Karpas-422 (cell line): Measurements from ENCODE around the gene ESF1. TPM values are rescaled to one million over a fixed set of nuclear protein-coding genes. Genes with fewer than 3 reads are reported as not detected.

Experiments used
- DNase-seq: peaks from one replicate; pipeline ENCODE4 v3.0.0-alpha.2; 2015
- H2AFZ ChIP-seq: fragments of 200-600 bp; sonication (generic); 2 replicates; pipeline ENCODE4 v1.6.1; 2014; ENCODE audit warnings: antibody characterized with exemption, low read length, mixed read lengths
- H3K27ac ChIP-seq: fragments of 200-600 bp; sonication (generic); 2 replicates; pipeline ENCODE4 v1.5.1; 2014; ENCODE audit warnings: mild to moderate bottlenecking, low read length, moderate library complexity
- H3K27me3 ChIP-seq: fragments of 200-600 bp; sonication (generic); 2 replicates; pipeline ENCODE4 v1.6.1; 2014; ENCODE audit warnings: low read length, mixed read lengths
- H3K36me3 ChIP-seq: fragments of 200-600 bp; sonication (generic); 2 replicates; pipeline ENCODE4 v1.6.1; 2014; ENCODE audit warnings: low read length, mixed read lengths; ENCODE audit not compliant: insufficient read depth
- H3K4me1 ChIP-seq: fragments of 200-600 bp; sonication (generic); 2 replicates; pipeline ENCODE4 v1.6.1; 2014; ENCODE audit warnings: mild to moderate bottlenecking, low read length, mixed read lengths
- H3K4me2 ChIP-seq: fragments of 200-600 bp; sonication (generic); 2 replicates; pipeline ENCODE4 v1.6.1; 2014; ENCODE audit warnings: low read length, low read depth, mild to moderate bottlenecking; ENCODE audit not compliant: poor library complexity, severe bottlenecking
- H3K4me3 ChIP-seq: fragments of 200-600 bp; sonication (generic); 2 replicates; pipeline ENCODE4 v1.5.1; 2014; ENCODE audit warnings: mild to moderate bottlenecking, antibody characterized with exemption, low read length, mixed read lengths
- H3K79me2 ChIP-seq: fragments of 200-600 bp; sonication (generic); 2 replicates; pipeline ENCODE4 v1.6.1; 2014; ENCODE audit warnings: mild to moderate bottlenecking, low read length, mixed read lengths
- H3K9ac ChIP-seq: fragments of 200-600 bp; sonication (generic); 2 replicates; pipeline ENCODE4 v1.6.0; 2014; ENCODE audit warnings: low read length
- H3K9me2 ChIP-seq: fragments of 200-600 bp; sonication (generic), shearing (Covaris generic); replicated peaks from 2 replicates; pipeline ENCODE4 v1.6.0; 2014; ENCODE audit warnings: mild to moderate bottlenecking, low read length, moderate library complexity; ENCODE audit not compliant: insufficient read depth
- H3K9me3 ChIP-seq: fragments of 300-700, 200-600 bp; sonication (generic); 2 replicates; pipeline ENCODE4 v1.6.1; 2014; ENCODE audit warnings: low read length, mixed read lengths
- H4K20me1 ChIP-seq: fragments of 200-600 bp; sonication (generic); 2 replicates; pipeline ENCODE4 v1.6.1; 2014; ENCODE audit warnings: mild to moderate bottlenecking, antibody characterized with exemption, low read length, low read depth; ENCODE audit not compliant: insufficient read depth
- total RNA-seq: library from RNA; depleted of rRNA; stranded (reverse); fragments of >200 nt; shearing (Covaris generic); gene quantifications from 2 replicates; pipeline ENCODE4 v1.2.3, GENCODE V29; 2014; ENCODE audit warnings: low replicate concordance

ESF1 gene
- total RNA-seq, 1 experiment from 2014 or later: 12.2 TPM

- H2AFZ ChIP-seq: no peak overlapping the region
- H3K9me2 ChIP-seq: no peaks in the 10 kb centered on the region
- no peaks in the 10 kb centered on the region for H3K27me3 ChIP-seq
- H3K9me3 ChIP-seq: no peaks in the 10 kb centered on the region
- H3K36me3 ChIP-seq: peaks cover 49% of the 10 kb centered on the region; the same call in 1 of the 2 replicates
- H3K27ac ChIP-seq: no peak overlapping the region
- no peaks in the 10 kb centered on the region for H3K4me1 ChIP-seq
- no peak overlapping the region for H3K9ac ChIP-seq
- no peak overlapping the region for H3K4me2 ChIP-seq
- no peak overlapping the region for H3K4me3 ChIP-seq
- no peaks in the 10 kb centered on the region for H3K79me2 ChIP-seq
- H4K20me1 ChIP-seq: no peaks in the 10 kb centered on the region
- DNase-seq: no peak
Observed at GRCh38 chr20:13816757-13817156, 32.0 kb upstream of the ESF1 start.

DNA sequence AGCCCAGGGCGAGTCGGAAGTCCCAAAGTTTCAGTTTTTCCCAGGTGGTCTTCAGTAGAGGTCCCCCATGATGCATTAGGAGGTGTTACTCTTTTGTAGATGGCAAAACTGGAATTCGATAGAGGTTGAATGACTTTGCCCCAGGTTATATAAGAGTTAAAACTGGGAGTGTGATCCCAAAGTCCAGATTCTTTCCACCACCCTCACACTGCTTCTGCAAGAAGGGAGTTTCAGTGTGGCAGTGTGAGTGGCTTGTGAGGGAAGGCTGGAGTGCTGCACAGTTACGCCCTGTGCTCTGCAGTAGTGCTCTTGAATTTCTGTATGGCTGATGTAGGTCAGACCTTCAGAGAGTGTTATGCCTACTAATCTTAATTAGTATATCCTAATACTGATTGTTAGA is 30.0 kb upstream of the ESF1 start:
- Histone ChIP-seq H3K4me3 (no peak overlapping the region), H3K9ac (no peak overlapping the region), H3K9me3 (no peaks in the 10 kb centered on the region), H3K27me3 (no peaks in the 10 kb centered on the region), H3K79me2 (no peaks in the 10 kb centered on the region), H2AFZ (no peak overlapping the region), H3K36me3 (peaks cover 59% of the 10 kb centered on the region; the same call in 1 of the 2 replicates), H3K4me1 (no peaks in the 10 kb centered on the region), H4K20me1 (no peaks in the 10 kb centered on the region), H3K27ac (no peak overlapping the region), H3K9me2 (no peaks in the 10 kb centered on the region), H3K4me2 (no peak overlapping the region)
- no peak for DNase-seq

DNA sequence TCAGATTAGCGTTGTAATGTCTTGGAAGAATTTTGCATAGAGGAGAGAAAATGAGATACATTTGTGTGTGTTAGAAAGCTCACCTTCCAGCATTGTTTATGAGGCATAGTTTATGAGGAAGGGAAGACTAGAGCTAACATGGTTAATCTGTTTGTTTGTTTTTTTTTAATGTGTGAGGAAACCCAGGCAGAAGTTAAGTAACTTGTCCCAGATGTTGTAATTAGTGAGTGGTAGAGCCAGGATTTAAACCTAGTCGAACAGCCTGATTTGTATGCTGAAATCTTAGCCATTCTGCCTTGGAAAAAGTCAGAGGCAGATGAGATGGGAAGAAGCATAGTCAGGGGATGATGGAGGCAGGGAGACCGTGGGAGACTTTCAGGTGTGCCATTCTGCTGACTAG is 29.2 kb upstream of the ESF1 start:
- no peaks in the 10 kb centered on the region for H3K27me3 ChIP-seq
- no peaks in the 10 kb centered on the region for H4K20me1 ChIP-seq
- H3K4me3 ChIP-seq: no peak overlapping the region
- no peak overlapping the region for H3K4me2 ChIP-seq
- no peak overlapping the region for H3K27ac ChIP-seq
- no peaks in the 10 kb centered on the region for H3K79me2 ChIP-seq
- H3K4me1 ChIP-seq: no peaks in the 10 kb centered on the region
- peaks cover 66% of the 10 kb centered on the region; the same call in 1 of the 2 replicates for H3K36me3 ChIP-seq
- no peak overlapping the region for H2AFZ ChIP-seq
- H3K9me3 ChIP-seq: no peaks in the 10 kb centered on the region
- H3K9ac ChIP-seq: no peak overlapping the region
- no peak for DNase-seq
- no peaks in the 10 kb centered on the region for H3K9me2 ChIP-seq

DNA sequence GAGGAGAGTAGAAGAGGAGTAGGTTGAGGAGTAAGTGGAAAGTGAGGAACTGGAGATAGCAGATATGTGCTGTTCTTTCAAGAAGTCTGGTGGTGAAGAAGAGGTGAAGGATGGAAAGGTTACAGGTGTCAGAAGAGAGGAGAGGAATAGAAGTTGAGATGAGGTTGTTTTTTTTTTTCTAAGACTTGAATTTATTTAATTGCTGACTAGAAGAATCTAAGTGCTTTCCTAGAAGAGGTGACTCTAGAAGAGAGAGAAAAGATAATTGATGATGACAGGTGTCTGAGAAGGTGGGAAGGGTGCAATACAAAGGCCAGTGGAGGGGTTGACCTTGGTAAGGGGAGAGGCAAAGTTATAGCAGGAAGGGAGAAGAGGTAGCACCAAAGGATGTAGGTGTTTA is 25.7 kb upstream of the ESF1 start:
- Histone ChIP-seq H4K20me1 (no peaks in the 10 kb centered on the region), H3K36me3 (peaks cover 66% of the 10 kb centered on the region; the same call in 1 of the 2 replicates), H3K27ac (no peak overlapping the region), H2AFZ (no peak overlapping the region), H3K9me2 (no peaks in the 10 kb centered on the region), H3K9me3 (no peaks in the 10 kb centered on the region), H3K79me2 (no peaks in the 10 kb centered on the region), H3K4me1 (no peaks in the 10 kb centered on the region), H3K4me3 (no peak overlapping the region), H3K27me3 (no peaks in the 10 kb centered on the region), H3K9ac (no peak overlapping the region), H3K4me2 (no peak overlapping the region)
- no peak for DNase-seq

DNA sequence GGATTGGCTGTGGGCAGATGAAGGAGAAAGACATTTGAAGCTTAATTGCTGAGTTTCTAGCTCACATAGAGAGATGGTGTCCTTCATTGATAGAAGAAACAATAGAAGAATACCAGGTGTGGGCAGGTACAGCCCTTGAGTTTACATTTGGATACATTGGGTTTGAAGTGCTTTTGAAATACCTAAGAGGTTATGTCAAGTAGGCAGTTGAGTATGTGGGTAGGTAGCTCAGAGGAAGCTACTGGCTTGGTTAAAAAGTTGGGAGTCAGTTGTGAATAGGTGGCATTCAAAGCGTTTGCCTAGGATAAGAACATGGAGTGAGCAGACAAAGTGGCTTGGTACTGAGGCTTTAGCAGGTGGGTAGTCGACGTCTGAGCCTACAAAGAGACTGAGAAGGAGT is 25.1 kb upstream of the ESF1 start:
- no peak overlapping the region for H3K9ac ChIP-seq
- H3K36me3 ChIP-seq: peaks cover 60% of the 10 kb centered on the region; the same call in 1 of the 2 replicates
- no peak overlapping the region for H3K4me2 ChIP-seq
- DNase-seq: no peak
- H3K4me3 ChIP-seq: no peak overlapping the region
- no peaks in the 10 kb centered on the region for H3K9me3 ChIP-seq
- H4K20me1 ChIP-seq: no peaks in the 10 kb centered on the region
- no peaks in the 10 kb centered on the region for H3K4me1 ChIP-seq
- H2AFZ ChIP-seq: no peak overlapping the region
- no peak overlapping the region for H3K27ac ChIP-seq
- 0 out of 2 replicates have a peak, but pooled peaks cover 2% of the 10 kb centered on the region for H3K79me2 ChIP-seq
- H3K9me2 ChIP-seq: no peaks in the 10 kb centered on the region
- H3K27me3 ChIP-seq: no peaks in the 10 kb centered on the region

- Histone ChIP-seq H3K36me3 (peaks cover 58% of the 10 kb centered on the region; the same call in 1 of the 2 replicates), H3K4me2 (no peak overlapping the region), H4K20me1 (no peaks in the 10 kb centered on the region), H3K27me3 (no peaks in the 10 kb centered on the region), H3K9me3 (no peaks in the 10 kb centered on the region), H3K4me1 (no peaks in the 10 kb centered on the region), H3K9me2 (no peaks in the 10 kb centered on the region), H2AFZ (no peak overlapping the region), H3K27ac (no peak overlapping the region), H3K9ac (no peak overlapping the region), H3K79me2 (0 out of 2 replicates have a peak, but pooled peaks cover 2% of the 10 kb centered on the region), H3K4me3 (no peak overlapping the region)
- no peak for DNase-seq
Observed at GRCh38 chr20:13809373-13809772, 24.7 kb upstream of the ESF1 start.

- peaks cover 22% of the 10 kb centered on the region for H3K79me2 ChIP-seq
- H3K4me3 ChIP-seq: no peak overlapping the region
- H3K4me2 ChIP-seq: no peak overlapping the region
- H3K9ac ChIP-seq: no peak overlapping the region
- H3K9me2 ChIP-seq: no peaks in the 10 kb centered on the region
- no peaks in the 10 kb centered on the region for H3K9me3 ChIP-seq
- H2AFZ ChIP-seq: no peak overlapping the region
- no peaks in the 10 kb centered on the region for H3K27me3 ChIP-seq
- peaks cover 61% of the 10 kb centered on the region for H3K36me3 ChIP-seq
- no peak for DNase-seq
- no peaks in the 10 kb centered on the region for H4K20me1 ChIP-seq
- no peak overlapping the region for H3K27ac ChIP-seq
- H3K4me1 ChIP-seq: no peaks in the 10 kb centered on the region
Observed at GRCh38 chr20:13800728-13801134, 16.0 kb upstream of the ESF1 start.

GRCh38 chr20:13799974-13800373 is 15.3 kb upstream of the ESF1 start:
- Histone ChIP-seq H3K27me3 (no peaks in the 10 kb centered on the region), H3K79me2 (peaks cover 22% of the 10 kb centered on the region), H3K36me3 (peaks cover 67% of the 10 kb centered on the region)

GRCh38 chr20:13799040-13799439 is 14.3 kb upstream of the ESF1 start:
- DNase-seq: no peak
- Histone ChIP-seq H4K20me1 (no peaks in the 10 kb centered on the region), H3K9me2 (no peaks in the 10 kb centered on the region), H3K27me3 (no peaks in the 10 kb centered on the region), H3K36me3 (peaks cover 67% of the 10 kb centered on the region), H3K79me2 (peaks cover 24% of the 10 kb centered on the region), H3K9ac (no peak overlapping the region), H3K27ac (no peak overlapping the region), H3K4me3 (no peak overlapping the region), H3K4me2 (no peak overlapping the region), H3K4me1 (no peaks in the 10 kb centered on the region), H3K9me3 (no peaks in the 10 kb centered on the region), H2AFZ (no peak overlapping the region)

More at GRCh38 chr20:13799974-13800373, 15.3 kb upstream of the ESF1 start:
- Histone ChIP-seq H3K27ac (no peak overlapping the region), H4K20me1 (no peaks in the 10 kb centered on the region), H2AFZ (no peak overlapping the region), H3K9ac (no peak overlapping the region), H3K9me3 (no peaks in the 10 kb centered on the region), H3K9me2 (no peaks in the 10 kb centered on the region), H3K4me2 (no peak overlapping the region), H3K4me1 (no peaks in the 10 kb centered on the region), H3K4me3 (no peak overlapping the region)
- no peak for DNase-seq
